GM12872 (cell line): ENCODE data around the gene LRRC32.

Experiments
- CTCF ChIP-seq: IDR thresholded peaks from 3 replicates; pipeline ENCODE4 v1.5.1; 2011; ENCODE audit warnings: low read depth, mild to moderate bottlenecking, low read length, moderate library complexity; ENCODE audit not compliant: insufficient read depth

Gene LRRC32

GRCh38 chr11:76612226-76612625 is 58.3 kb downstream of the LRRC32 start:
- TF ChIP-seq CTCF = no peak

GRCh38 chr11:76610871-76611475 is 59.6 kb downstream of the LRRC32 start:
- TF ChIP-seq CTCF = 0 out of 3 replicates have a peak, but pooled peaks have one; percentile 7

- no peak for TF ChIP-seq CTCF
Measured at GRCh38 chr11:76610371-76610770, 60.2 kb downstream of the LRRC32 start.

GRCh38 chr11:76609736-76610370 is 60.7 kb downstream of the LRRC32 start:
- TF ChIP-seq CTCF = no peak
